ENCODE measurements around the gene HES4. TPM values are rescaled to one million over a fixed set of nuclear protein-coding genes. Genes with fewer than 3 reads are reported as not detected.

The HES4 gene
- polyA plus RNA-seq, 1 experiment, result 0.68 TPM

DNA sequence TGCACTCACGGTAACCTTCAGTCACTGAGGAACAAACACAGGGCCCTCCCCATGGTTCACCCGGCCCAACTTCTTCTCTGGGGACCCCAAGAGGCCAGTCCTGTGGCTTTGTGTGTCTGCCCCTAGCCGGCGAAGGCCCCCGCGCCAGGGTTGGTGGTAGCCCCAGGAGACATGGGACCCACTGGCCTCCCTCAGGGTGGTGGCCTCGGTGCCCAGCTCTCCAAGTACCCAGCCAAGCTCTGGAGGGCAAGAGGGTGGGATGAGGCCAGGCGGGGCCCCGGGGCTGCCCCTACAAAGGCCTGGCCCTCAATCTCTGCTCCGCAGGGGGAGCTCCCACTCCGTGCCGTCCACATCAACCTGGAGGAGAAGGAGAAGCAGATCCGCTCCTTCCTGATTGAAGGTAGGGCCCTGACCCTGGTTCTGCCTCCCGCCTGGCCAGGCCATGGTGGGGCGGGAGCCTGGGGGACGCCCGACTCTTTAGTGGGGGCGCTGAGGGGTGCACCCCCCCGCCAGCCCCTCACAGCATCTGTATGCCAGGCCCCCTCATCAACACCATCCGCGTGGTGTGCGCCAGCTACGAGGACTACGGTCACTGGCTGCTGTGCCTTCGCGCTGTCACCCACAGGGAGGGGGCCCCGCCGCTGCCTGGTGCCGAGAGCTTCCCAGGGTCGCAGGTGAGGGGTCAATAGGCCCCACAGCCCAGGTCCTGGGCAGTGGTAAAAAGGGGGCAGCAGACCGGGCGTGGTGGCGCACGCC lies 28.0 kb downstream of the HES4 start:
- no peak for TF ChIP-seq CTCF (IDR thresholded peaks at IDR 0.05; ENCODE audit: low read depth, low read length)
- POLR2A ChIA-PET, result no interaction called here
- Histone ChIP-seq H3K27ac (ENCODE audit: low read depth, low read length) (no peak overlapping the region), H3K4me3 (ENCODE audit: low read depth, low read length) (no peak overlapping the region), H3K9me3 (ENCODE audit: control insufficient read depth, insufficient read depth, low read length) (peaks cover 6% of the 10 kb centered on the region; the same call in 1 of the 2 replicates), H3K27me3 (ENCODE audit: control insufficient read depth, insufficient read depth, low read length) (peaks cover 26% of the 10 kb centered on the region)
- no peak for DNase-seq (ENCODE audit: low read depth, low spot score)
- CTCF ChIA-PET, result no interaction called here

GRCh38 chr1:970973-971730 lies 28.7 kb downstream of the HES4 start:
- POLR2A ChIA-PET, result no interaction called here
- TF ChIP-seq CTCF (IDR thresholded peaks at IDR 0.05; ENCODE audit: low read depth, low read length), result no peak
- CTCF ChIA-PET, result no interaction called here

DNA sequence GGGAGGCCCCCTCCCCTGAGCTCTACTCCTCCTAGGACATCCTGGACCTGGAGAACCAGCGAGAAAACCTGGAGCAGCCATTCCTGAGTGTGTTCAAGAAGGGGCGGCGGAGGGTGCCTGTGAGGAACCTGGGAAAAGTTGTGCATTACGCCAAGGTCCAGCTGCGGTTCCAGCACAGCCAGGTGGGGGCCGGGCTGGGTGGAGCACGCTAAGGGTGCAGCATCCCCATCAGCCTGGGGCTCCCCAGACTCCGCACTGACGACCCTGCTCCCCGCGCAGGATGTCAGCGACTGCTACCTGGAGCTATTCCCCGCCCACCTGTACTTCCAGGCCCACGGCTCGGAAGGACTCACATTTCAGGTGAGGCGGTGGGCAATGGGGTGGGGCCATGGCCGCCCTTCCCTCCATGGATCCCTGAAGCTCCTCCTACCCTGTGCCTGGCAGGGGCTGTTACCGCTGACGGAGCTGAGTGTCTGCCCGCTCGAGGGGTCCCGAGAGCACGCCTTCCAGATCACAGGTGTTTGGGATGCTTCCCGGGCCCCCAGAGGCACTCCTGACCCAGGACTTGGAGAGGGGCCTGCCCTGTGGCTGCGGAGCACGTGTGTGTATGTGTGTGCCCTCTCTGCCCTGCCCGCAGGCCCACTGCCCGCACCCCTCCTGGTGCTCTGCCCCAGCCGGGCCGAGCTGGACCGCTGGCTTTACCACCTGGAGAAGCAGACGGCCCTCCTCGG lies 29.5 kb downstream of the HES4 start:
- peaks cover 6% of the 10 kb centered on the region; the same call in 1 of the 2 replicates for H3K9me3 ChIP-seq (ENCODE audit: control insufficient read depth, insufficient read depth, low read length)
- TF ChIP-seq CTCF (IDR thresholded peaks at IDR 0.05; ENCODE audit: low read depth, low read length), result no peak
- no peak for DNase-seq (ENCODE audit: low read depth, low spot score)
- no peak overlapping the region for H3K4me3 ChIP-seq (ENCODE audit: low read depth, low read length)
- POLR2A ChIA-PET, result no interaction called here
- H3K27me3 ChIP-seq (ENCODE audit: control insufficient read depth, insufficient read depth, low read length), result peaks cover 26% of the 10 kb centered on the region
- CTCF ChIA-PET, result interaction anchor here (0.7 kb wide), 1 partner anchor 14 kb away, joined by 3 read pairs; no protein-coding TSS in a partner anchor
- no peak overlapping the region for H3K27ac ChIP-seq (ENCODE audit: low read depth, low read length)

More at GRCh38 chr1:970973-971730, 28.7 kb downstream of the HES4 start:
- no peak overlapping the region for H3K27ac ChIP-seq (ENCODE audit: low read depth, low read length)
- H3K9me3 ChIP-seq (ENCODE audit: control insufficient read depth, insufficient read depth, low read length), result peaks cover 6% of the 10 kb centered on the region; the same call in 1 of the 2 replicates
- peaks cover 26% of the 10 kb centered on the region for H3K27me3 ChIP-seq (ENCODE audit: control insufficient read depth, insufficient read depth, low read length)
- no peak for DNase-seq (ENCODE audit: low read depth, low spot score)
- no peak overlapping the region for H3K4me3 ChIP-seq (ENCODE audit: low read depth, low read length)

DNA sequence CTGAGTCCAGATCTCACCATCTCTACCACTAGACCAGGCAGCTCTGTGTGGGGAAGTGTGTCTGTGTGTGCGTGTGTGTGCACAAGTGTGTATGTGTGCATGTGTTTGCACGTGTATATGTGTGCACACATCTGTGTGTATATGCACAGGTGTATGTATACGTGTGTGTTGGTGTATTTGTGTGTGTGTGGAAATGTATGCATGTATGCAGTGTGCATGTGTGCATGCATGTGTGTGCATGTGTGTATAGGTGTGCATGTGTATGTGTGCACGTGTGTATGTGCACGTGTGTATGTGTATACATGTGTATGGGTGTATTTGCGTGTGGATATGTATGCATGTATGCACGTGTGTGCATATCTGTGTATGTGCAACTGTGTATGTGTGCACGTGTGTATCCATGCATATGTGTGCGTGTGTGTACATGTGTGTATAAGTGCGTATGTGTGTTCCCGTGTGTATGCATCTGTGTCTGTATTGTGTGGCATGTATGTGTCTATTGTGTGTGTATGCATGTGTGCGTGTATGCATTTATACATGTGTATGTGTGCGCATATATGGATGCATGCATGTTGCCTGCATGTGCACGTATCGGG lies 30.5 kb downstream of the HES4 start:
- DNase-seq (ENCODE audit: low read depth, low spot score), result no peak
- CTCF ChIA-PET, result no interaction called here
- no peak for TF ChIP-seq CTCF (IDR thresholded peaks at IDR 0.05; ENCODE audit: low read depth, low read length)
- H3K9me3 ChIP-seq (ENCODE audit: control insufficient read depth, insufficient read depth, low read length), result peaks cover 6% of the 10 kb centered on the region; the same call in 1 of the 2 replicates
- no peak overlapping the region for H3K27ac ChIP-seq (ENCODE audit: low read depth, low read length)
- POLR2A ChIA-PET, result no interaction called here
- peaks cover 26% of the 10 kb centered on the region for H3K27me3 ChIP-seq (ENCODE audit: control insufficient read depth, insufficient read depth, low read length)
- no peak overlapping the region for H3K4me3 ChIP-seq (ENCODE audit: low read depth, low read length)

All from AG04450 (cell line).